Activated CD8-positive, alpha-beta memory T cell treated with anti-CD3 and anti-CD28 coated beads, Interleukin-2, amount 10 ng/mL, durations not matched to agents 7 days and 5 days (primary cell): ENCODE results near the gene ARMC6. TPM values are rescaled to one million over a fixed set of nuclear protein-coding genes. Genes with fewer than 3 reads are reported as not detected.

ENCODE experiments used
- ATAC-seq: fragments of 150-1000 bp; cut with Tn5 transposase; one replicate; pipeline ENCODE4 v1.10.0; 2021; ENCODE audit warnings: moderate library complexity
- CTCF ChIA-PET: fragments of 350-600 bp; sonication (Branson Sonifier 250); formaldehyde crosslinking; loops from one replicate; lab custom pipeline; 2021; ENCODE audit warnings: antibody characterized with exemption; lab: Charles Lee
- DNase-seq: peaks from one replicate; pipeline ENCODE4 v3.0.0-alpha.2; 2020
- H3K27ac Mint-ChIP-seq: one replicate; pipeline ENCODE4 v1.8.0; 2021; ENCODE audit warnings: mild to moderate bottlenecking, mixed read lengths
- H3K27me3 Mint-ChIP-seq: one replicate; pipeline ENCODE4 v1.8.0; 2021; ENCODE audit warnings: mixed read lengths
- H3K36me3 Mint-ChIP-seq: one replicate; pipeline ENCODE4 v1.8.0; 2021; ENCODE audit warnings: mild to moderate bottlenecking, mixed read lengths
- H3K4me1 Mint-ChIP-seq: one replicate; pipeline ENCODE4 v1.8.0; 2021; ENCODE audit warnings: mixed read lengths
- H3K4me3 Mint-ChIP-seq: one replicate; pipeline ENCODE4 v1.8.0; 2021; ENCODE audit warnings: mild to moderate bottlenecking, moderate library complexity, mixed read lengths
- H3K9me3 Mint-ChIP-seq: one replicate; pipeline ENCODE4 v1.8.0; 2022; ENCODE audit warnings: low read depth, mixed read lengths
- total RNA-seq, 2 experiments: library from RNA; stranded (reverse); gene quantifications; one replicate each; pipeline ENCODE4 v1.2.3, GENCODE V29; 2021

ARMC6 gene
- total RNA-seq, 2 experiments from 2014 or later: 30.8 to 39.0 TPM

DNA sequence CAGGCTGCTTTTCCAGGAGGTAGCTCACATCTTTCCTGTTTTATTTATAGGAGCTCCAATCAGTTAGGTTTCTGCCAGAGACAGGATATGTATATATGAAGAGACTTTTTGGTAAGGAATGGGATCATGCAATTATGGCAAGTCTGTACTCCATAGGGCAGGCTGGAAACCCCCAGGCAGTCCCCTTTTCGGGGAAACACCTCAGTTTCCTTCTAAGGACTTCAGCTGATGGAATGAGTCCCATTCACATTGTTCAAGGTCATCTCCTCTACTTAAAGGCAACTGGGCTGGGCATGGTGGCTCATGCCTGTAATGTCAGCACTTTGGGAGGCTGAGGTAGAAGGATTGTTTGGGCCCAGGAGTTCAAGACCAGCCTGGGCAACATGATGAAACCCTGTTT is 19.5 kb downstream of the ARMC6 start:
- H3K4me3 Mint-ChIP-seq: no peak overlapping the region
- H3K9me3 Mint-ChIP-seq: no peaks in the 10 kb centered on the region
- DNase-seq: no peak
- no peaks in the 10 kb centered on the region for H3K36me3 Mint-ChIP-seq
- H3K4me1 Mint-ChIP-seq: no peaks in the 10 kb centered on the region
- H3K27me3 Mint-ChIP-seq: no peaks in the 10 kb centered on the region
- CTCF ChIA-PET: interaction anchor here (1.1 to 1.7 kb wide), 3 partner anchors 10 to 86 kb away, joined by 4 to 6 read pairs (median 5); no protein-coding TSS in a partner anchor
- H3K27ac Mint-ChIP-seq: no peak overlapping the region
- no peak for ATAC-seq

DNA sequence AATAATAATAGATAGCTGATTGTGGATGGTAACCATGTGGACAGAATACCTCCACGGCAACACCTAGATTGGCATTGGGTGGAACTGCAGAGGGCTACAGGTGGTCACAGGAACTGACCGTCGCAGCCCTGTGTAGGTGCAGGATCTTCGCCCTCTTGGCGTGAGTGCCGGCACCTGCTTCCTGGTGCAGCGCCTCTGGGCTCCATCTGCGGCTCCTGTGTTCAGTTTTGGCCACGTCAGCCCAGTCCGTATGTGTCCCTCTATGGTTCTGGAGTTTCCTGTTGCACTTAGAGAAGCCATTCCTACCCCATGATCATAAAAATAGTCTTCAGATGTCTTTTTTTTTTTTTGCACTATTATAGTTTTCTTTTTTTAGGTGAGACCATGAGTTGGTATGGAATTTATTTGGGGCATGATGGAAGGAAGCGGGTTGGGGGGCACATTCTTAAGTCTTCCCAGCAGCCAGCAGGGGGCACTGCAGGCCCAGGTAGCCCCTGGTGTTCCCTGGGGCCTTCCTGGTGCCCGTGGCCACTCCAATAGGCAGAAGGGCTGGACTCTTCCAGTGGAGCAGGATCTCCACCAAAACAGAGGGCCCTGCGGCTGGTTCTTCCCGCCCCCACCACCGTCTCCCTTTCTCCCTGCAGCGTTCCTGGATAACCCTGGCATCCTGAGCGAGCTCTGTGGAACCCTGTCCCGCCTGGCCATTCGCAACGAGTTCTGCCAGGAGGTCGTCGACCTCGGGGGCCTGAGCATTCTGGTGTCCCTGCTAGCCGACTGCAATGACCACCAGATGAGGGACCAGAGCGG is 20.3 kb downstream of the ARMC6 start:
- peak; percentile 65 for ATAC-seq
- no peak overlapping the region for H3K4me3 Mint-ChIP-seq
- CTCF ChIA-PET: interaction anchor here (1.0 to 1.8 kb wide), 6 partner anchors 9 to 90 kb away, joined by 4 to 10 read pairs (median 5); partner anchors contain the start of gene SLC25A42

DNA sequence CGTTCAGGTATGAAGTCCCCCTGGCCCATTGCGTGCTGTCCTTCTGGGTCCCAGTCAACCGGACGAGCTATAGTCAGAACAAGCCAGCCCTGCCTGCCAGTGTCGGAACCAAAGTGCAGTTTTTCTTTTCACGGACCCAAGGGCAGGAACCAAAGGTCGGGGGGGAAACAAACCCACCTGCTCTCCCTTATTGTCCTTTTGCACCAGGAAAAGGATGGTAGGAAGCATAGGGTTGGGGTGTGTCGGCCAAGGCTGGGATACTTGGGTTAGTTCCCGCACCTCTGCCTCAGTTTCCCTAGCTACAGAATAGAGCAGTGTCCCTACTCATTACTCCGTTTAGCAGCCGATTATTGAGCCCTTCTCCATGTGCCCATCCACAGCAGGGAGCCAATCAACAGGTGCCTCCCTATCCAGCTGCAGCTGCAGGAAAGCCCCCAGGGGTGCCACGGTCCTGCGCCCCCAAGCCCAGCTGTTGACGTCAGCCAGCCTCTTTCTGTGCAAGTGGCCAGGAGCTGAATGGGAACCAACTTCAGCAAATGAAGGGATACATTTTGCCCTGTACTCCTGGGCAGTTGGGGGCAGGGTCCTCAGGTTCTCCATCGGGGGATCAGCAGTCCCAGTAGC is 21.0 kb downstream of the ARMC6 start:
- no peaks in the 10 kb centered on the region for H3K36me3 Mint-ChIP-seq
- no peaks in the 10 kb centered on the region for H3K4me1 Mint-ChIP-seq
- H3K9me3 Mint-ChIP-seq: no peaks in the 10 kb centered on the region
- ATAC-seq (no peak), DNase-seq (no peak)
- H3K4me3 Mint-ChIP-seq: no peak overlapping the region
- CTCF ChIA-PET: interaction anchor here (1.0 to 1.8 kb wide), 4 partner anchors 9 to 89 kb away, joined by 3 to 10 read pairs (median 4); partner anchors contain the start of gene SLC25A42
- H3K27ac Mint-ChIP-seq: no peak overlapping the region
- H3K27me3 Mint-ChIP-seq: no peaks in the 10 kb centered on the region

More for the DNA sequence above, 20.3 kb downstream of the ARMC6 start:
- Mint-ChIP-seq H3K36me3 (no peaks in the 10 kb centered on the region), H3K4me1 (no peaks in the 10 kb centered on the region), H3K9me3 (no peaks in the 10 kb centered on the region), H3K27me3 (no peaks in the 10 kb centered on the region), H3K27ac (no peak overlapping the region)
- peak; percentile 66 for DNase-seq

DNA sequence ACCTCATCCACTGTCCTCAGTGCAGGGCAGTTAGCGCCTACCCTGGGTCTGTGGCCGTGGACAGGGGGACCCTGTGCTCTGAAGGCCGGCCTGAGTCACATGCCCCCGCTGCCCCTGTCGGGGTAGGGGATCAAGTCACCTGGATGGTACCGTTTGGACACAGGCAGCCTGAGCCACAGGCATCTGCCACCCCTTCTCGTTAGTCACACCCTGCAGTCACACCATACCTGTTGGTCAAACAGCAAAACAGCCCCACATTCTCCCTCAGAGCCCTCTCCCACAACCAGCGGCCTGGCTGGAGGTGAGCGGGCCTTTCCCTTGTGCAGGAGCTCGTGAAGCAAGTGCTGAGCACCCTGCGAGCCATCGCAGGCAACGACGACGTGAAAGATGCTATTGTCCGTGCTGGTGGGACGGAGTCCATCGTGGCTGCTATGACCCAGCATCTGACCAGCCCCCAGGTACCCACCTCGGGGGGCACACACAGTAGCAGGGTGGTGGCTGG is 21.6 kb downstream of the ARMC6 start:
- Mint-ChIP-seq H3K27me3 (no peaks in the 10 kb centered on the region), H3K36me3 (no peaks in the 10 kb centered on the region), H3K9me3 (no peaks in the 10 kb centered on the region), H3K4me3 (no peak overlapping the region), H3K4me1 (no peaks in the 10 kb centered on the region), H3K27ac (no peak overlapping the region)
- no peak for DNase-seq
- no peak for ATAC-seq
- CTCF ChIA-PET: interaction anchor here (1.0 to 1.8 kb wide), 4 partner anchors 8 to 89 kb away, joined by 3 to 10 read pairs (median 4); partner anchors contain the start of gene SLC25A42

DNA sequence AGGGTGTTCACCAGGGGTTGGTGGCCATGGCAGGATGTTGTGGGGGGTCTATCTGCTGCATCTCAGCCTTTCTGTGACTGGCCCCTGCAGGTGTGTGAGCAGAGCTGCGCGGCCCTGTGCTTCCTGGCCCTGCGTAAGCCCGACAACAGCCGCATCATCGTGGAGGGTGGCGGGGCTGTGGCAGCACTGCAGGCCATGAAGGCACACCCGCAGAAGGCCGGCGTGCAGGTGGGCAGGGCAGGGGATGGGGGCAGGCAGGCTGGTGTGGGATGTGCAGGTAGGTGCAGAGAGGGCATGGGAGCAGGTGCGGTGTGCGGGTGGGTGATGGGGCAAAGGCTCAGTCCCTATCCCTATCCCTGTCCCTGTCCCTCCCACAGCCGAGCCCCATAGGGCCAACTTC is 22.3 kb downstream of the ARMC6 start:
- CTCF ChIA-PET: interaction anchor here (1.8 kb wide), 1 partner anchor 7 kb away, joined by 10 read pairs; the partner anchor contains the start of gene SLC25A42
- Mint-ChIP-seq H3K9me3 (no peaks in the 10 kb centered on the region), H3K36me3 (no peaks in the 10 kb centered on the region), H3K27me3 (no peaks in the 10 kb centered on the region), H3K4me3 (no peak overlapping the region), H3K27ac (no peak overlapping the region), H3K4me1 (no peaks in the 10 kb centered on the region)
- ATAC-seq (no peak), DNase-seq (no peak)

DNA sequence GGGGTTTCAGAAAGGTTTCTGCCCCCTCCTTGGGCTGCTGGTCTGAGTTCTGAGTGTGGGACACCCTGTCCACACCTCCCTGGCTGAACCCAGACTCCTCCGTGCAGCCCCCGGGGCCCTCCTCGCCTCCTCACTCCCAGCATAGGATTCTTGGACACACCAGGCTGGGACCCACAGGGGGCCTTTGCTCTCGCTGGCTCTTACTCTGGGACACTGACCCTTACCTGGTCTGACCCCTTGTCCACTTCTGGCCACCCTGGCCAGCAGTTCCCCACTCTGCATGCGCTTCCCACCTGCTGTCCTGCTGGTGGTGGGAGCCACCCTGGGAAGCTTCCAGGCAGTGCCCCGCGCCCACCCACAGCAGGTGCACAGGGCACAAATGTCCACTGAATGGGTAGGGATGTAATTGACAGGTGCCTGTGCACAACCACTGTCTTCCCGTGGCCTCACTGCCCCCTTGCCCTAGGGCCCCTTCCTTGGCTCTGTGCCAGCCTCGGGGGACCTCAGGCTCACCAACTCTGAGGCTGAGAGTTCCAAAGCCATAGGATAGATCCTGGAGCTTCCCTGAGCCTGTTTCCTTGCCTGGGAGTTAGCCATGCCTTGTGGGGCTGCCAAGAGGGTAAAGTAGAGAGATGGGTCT is 23.4 kb downstream of the ARMC6 start:
- Mint-ChIP-seq H3K27ac (no peak overlapping the region), H3K4me1 (no peaks in the 10 kb centered on the region), H3K9me3 (no peaks in the 10 kb centered on the region), H3K27me3 (no peaks in the 10 kb centered on the region), H3K4me3 (no peak overlapping the region), H3K36me3 (no peaks in the 10 kb centered on the region)
- ATAC-seq: no peak
- CTCF ChIA-PET: no interaction called here
- no peak for DNase-seq

DNA sequence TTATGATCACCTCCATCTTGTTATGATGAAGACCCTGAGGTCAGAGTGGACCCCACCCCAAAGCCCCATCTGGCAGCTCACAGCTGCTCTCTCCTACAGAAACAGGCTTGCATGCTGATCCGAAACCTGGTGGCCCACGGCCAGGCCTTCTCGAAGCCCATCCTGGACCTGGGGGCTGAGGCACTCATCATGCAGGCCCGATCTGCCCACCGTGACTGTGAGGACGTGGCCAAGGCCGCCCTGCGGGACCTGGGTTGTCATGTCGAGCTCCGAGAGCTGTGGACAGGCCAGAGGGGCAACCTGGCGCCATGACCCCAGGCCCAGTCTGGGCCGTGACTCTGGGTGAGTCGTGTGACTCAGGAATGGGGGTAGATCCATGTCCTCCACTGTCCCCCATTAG is 23.9 kb downstream of the ARMC6 start:
- Mint-ChIP-seq H3K4me1 (peaks cover under 1% of the 10 kb centered on the region), H3K36me3 (no peaks in the 10 kb centered on the region), H3K9me3 (no peaks in the 10 kb centered on the region), H3K27ac (no peak overlapping the region), H3K27me3 (no peaks in the 10 kb centered on the region), H3K4me3 (no peak overlapping the region)
- ATAC-seq (no peak), DNase-seq (no peak)
- CTCF ChIA-PET: interaction anchor here (0.6 kb wide), 1 partner anchor 210 kb away, joined by 3 read pairs; no protein-coding TSS in a partner anchor

DNA sequence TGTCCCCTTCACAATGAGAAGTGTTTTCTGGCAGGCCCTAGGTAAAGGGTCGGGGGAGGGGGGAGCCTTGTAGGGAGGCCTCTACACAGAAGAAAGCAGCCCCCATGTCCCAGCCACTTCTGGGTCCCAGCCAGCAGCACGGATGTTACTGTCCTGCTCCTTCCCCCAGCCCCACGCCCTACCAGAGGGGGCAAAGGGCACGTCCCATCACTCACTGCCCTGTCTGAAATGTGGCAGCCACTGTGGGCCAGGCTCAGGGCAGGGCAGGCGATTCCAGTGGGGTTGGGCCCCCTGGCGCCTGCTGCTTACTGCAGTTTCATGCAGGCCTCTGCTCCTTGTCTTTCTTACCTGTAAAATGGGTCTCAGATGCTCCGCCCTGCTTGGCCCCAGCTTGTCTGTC is 24.3 kb downstream of the ARMC6 start:
- CTCF ChIA-PET: interaction anchor here (0.6 kb wide), 1 partner anchor 211 kb away, joined by 3 read pairs; no protein-coding TSS in a partner anchor
- Mint-ChIP-seq H3K9me3 (no peaks in the 10 kb centered on the region), H3K4me3 (no peak overlapping the region), H3K4me1 (peaks cover 4% of the 10 kb centered on the region), H3K36me3 (no peaks in the 10 kb centered on the region), H3K27ac (no peak overlapping the region), H3K27me3 (no peaks in the 10 kb centered on the region)
- DNase-seq: no peak
- no peak for ATAC-seq

DNA sequence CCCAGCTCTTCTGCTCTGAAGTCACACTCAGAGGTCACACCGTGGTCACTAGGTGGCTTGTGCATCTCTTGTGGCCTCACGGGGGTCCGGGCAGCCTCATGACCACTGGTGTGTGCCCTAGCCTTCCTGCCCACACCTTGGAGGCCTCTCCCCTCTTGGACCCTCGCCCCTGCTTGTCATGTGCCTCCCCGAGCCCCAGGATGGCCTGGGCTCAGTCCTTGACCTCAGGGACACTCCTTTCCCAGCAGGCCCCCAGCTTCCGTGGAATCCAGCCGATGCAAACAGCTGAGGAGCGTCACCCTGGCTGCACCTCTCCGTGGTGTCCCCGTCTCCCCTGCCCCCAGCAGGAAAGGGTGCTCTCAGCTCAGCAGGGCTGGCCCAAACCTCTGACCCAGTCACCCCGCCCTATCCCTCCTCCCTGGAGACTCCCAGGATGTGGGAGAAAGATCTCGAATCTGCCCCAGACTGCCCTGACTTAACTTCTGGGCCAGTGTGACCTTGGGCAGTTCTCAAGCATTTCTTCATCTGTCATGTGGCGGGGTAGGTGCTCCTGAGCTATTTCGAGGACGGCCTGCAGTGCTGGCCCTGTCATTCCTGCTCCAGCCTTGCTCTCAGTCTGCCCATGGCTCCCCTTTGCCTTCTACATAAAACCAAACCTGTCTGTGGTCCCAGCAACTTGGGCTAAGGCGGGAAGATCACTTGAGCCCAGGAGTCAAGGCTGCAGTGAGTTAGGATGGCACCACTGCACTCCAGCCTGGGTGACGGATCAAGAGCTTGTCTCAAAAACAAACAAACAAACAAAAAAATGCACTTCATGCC is 25.8 kb downstream of the ARMC6 start:
- no peaks in the 10 kb centered on the region for H3K36me3 Mint-ChIP-seq
- CTCF ChIA-PET: interaction anchor here (0.7 to 1.2 kb wide), 3 partner anchors 57 to 82 kb away, joined by 3 read pairs; no protein-coding TSS in a partner anchor
- no peaks in the 10 kb centered on the region for H3K9me3 Mint-ChIP-seq
- peaks cover 12% of the 10 kb centered on the region for H3K4me1 Mint-ChIP-seq
- H3K4me3 Mint-ChIP-seq: no peak overlapping the region
- H3K27ac Mint-ChIP-seq: no peak overlapping the region
- ATAC-seq (no peak), DNase-seq (no peak)
- no peaks in the 10 kb centered on the region for H3K27me3 Mint-ChIP-seq

DNA sequence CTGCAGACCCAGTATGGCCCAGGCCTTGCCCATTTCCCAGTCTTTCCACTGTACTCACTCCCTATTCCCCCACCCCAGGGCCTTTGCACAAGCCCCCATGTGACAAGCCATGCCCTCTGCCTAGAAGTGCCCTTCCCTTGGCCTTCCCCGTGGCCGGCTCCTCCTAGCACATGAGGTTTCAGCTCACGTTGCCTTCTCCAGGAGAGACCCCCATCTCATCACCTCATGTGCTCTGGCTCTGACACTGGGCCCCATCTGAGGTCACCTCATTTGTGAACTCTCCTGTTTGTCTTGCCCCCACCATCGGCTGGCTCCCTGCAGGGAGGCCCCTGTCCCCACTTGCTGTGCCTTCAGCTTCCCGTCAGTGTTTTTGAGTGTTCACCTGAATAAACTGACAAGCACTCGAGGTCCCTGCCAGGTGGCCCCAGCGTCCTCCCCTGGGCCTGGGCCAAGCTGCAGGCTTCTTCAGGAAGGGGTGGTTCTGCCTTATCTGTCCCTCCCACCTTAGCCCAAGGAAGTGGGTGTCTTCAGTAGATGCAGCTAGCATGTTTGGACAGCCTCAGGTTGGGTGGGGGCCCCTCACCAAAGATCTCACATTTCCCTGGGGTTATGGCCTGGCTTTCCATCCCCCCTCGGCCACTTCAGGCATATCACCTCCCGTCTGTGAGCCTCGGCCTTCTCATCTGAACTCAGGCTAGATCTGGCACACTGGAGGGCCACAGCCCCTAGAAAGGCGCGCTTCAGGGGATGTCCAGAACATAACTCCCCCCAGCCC is 26.6 kb downstream of the ARMC6 start:
- Mint-ChIP-seq H3K36me3 (no peaks in the 10 kb centered on the region), H3K9me3 (no peaks in the 10 kb centered on the region), H3K4me3 (no peak overlapping the region), H3K27ac (no peak overlapping the region), H3K27me3 (no peaks in the 10 kb centered on the region), H3K4me1 (peaks cover 17% of the 10 kb centered on the region)
- CTCF ChIA-PET: interaction anchor here (0.7 to 0.9 kb wide), 2 partner anchors 56 to 81 kb away, joined by 3 read pairs; no protein-coding TSS in a partner anchor
- ATAC-seq (no peak), DNase-seq (no peak)

DNA sequence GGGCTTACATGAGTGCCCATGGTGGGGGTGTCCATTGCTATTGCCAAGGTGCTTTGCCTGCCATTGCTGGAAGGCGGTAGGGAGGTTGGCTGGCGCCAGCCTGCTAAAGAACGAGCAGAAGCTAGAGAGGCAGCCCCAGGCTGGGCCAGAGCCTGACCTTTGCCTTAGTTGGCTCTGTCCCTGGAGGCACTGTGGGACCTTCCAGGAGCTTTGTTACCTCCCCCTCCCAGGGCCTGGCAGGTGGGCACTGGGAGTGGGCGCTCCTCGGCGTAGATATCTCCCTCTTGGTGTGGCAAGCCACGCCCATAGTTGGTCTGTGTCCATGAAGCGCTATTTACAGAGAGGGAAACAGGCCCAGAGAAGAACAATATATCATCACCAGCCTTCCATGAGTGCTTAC is 28.1 kb downstream of the ARMC6 start:
- CTCF ChIA-PET: no interaction called here
- H3K4me1 Mint-ChIP-seq: peaks cover 24% of the 10 kb centered on the region
- H3K36me3 Mint-ChIP-seq: no peaks in the 10 kb centered on the region
- H3K4me3 Mint-ChIP-seq: no peak overlapping the region
- no peak for ATAC-seq
- no peaks in the 10 kb centered on the region for H3K9me3 Mint-ChIP-seq
- no peak for DNase-seq
- no peak overlapping the region for H3K27ac Mint-ChIP-seq
- no peaks in the 10 kb centered on the region for H3K27me3 Mint-ChIP-seq
